SKM-1 (cell line): ENCODE results near the gene IL16.
A peak's percentile ranks its signal among the peaks of the same experiment; 100 is the strongest.
"Not testable (repeated sequence)": the region's sequence is repeated elsewhere in the genome, so short reads cannot be mapped to it uniquely, and the experiment has no call there.

Experiments used
- DNase-seq: peaks from one replicate; lab custom pipeline; 2025; ENCODE audit not compliant: unreplicated experiment; lab: John Stamatoyannopoulos, UW

Gene IL16

GRCh38 chr15:81309647-81310450, 113.2 kb downstream of the IL16 start:
- DNase-seq = no peak

GRCh38 chr15:81310480-81310879, 113.8 kb downstream of the IL16 start:
- DNase-seq = no peak

DNA sequence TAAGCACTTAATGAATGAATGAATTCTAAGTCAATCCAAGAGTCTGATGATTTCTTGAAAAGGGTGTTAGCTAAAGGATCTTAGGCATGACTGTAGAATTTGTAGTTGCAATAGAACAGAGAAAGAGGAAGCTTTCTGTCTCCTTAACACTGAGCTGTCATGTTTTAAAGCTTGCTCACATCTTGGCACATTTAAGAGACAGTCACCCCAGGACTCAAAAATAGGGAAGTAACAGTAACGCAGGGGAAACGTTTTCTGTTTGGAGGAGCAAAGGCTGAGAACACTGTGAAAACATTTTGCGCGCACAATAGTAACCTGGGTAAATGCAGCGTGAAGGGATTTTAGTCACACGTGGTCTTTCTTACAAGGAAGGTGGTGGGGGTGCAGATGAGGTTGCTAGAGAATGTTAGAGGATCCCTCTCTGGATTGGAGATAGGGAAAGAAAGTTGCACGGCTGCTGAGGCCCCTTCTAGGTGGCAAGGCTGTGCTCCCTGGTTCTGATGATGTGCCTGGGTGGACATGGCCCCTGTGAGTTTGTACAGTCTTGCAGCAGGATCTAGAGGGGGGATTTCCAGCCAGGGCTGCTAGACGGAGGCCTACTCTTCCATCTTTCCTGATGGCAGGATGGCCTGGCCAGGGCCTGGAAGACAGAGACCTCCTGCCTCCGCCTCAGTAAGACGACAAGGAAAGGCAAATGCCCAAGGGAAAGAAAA, 115.2 kb downstream of the IL16 start:
- peak; percentile 90 for DNase-seq

DNA sequence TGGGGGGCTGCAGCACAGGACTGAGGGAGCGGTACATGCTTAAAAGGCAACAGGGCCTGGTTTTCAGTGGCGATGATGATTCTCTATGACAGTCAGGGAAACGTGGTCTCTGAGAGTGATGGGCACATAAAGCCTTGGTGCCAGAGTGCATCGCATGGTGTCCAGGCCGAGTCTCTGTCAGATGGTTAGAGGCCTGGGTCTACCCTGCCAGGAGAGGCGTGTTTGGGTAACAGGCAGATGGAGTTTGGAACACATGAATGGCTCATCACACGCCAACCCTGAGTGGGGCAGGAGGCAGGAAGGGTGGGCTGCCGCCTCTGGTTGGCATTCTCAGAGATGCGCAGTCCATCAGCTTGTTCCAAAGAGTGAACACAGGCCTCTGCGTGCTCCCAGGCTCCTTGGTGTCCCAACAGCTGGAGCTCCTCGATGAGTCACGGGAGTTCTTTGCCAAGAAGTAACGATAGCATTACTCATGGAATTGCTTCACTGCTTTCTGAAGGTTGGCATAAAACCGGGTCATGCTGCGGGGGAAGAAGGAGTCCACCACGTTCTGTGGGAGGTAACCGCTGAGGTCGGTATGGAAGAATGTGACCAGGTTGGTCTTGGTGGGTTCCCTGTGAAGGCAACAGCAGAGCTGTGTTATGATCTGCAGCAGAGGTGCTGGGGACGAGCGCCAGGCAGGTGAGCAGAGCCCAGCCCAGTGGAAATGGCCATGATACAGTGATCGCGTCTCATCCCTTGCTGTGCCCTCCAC, 116.3 kb downstream of the IL16 start:
- DNase-seq = no peak

DNA sequence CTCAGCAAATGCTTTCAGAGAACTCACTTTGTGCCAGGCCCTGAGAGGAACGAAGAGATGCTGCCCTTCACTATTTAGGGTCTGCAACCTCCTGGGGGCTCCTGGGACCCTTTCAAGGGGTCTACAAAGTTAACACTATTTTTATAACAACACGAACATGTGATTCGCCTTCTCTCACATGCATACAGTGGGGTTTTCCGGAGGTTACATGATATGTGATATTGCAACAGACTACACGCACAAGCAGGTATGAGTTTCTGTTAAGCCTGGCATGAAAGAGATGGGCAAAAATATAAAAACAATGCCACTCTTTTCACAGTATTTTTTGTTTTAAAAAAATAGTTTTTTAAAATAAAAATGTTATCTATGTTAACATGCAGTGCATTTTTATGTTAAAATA, 117.0 kb downstream of the IL16 start:
- DNase-seq = no peak

GRCh38 chr15:81314378-81314777, 117.7 kb downstream of the IL16 start:
- DNase-seq = no peak

DNA sequence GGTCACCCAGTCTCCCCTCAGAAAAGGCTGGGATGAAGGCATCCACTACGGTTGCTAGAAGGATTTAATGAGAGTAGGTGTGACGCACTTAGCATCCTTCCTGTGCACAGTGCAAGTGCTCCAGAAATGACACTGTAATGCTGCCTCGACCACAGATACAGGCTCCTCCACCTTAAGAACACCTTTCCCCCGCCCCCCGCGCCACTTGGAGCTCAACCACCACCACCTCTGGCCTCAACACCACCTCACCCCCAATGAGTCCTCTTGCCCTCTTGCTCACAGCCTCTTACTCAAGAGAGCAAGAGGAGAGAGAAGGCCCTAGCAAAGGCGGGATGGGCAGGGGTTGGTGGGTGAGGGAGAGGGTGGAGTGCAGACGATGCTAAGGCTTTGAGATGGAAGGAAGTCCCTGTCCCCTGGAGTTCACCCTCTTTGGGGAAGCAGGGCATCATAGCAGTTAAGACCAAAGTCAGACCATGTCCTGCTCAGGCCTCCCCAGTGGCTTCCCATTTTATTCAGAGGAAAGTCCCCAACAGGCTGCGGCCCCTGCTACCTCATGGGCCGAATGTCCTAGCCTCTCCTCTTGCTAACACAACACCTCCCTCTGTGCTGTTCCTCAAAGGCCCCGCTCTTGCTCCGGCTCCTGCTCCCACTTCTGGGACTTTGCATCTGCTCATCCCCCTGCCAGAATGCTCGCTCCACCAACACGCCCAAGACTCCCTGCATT, 118.9 kb downstream of the IL16 start:
- no peak for DNase-seq

- no peak for DNase-seq
These were observed 119.6 kb downstream of the IL16 start for GRCh38 chr15:81316267-81316666.

- no peak for DNase-seq
These were observed 121.0 kb downstream of the IL16 start for GRCh38 chr15:81317642-81318017.

GRCh38 chr15:81321667-81322066, 125.0 kb downstream of the IL16 start:
- DNase-seq = no peak

GRCh38 chr15:81322676-81323253, 126.1 kb downstream of the IL16 start:
- DNase-seq = no peak

DNA sequence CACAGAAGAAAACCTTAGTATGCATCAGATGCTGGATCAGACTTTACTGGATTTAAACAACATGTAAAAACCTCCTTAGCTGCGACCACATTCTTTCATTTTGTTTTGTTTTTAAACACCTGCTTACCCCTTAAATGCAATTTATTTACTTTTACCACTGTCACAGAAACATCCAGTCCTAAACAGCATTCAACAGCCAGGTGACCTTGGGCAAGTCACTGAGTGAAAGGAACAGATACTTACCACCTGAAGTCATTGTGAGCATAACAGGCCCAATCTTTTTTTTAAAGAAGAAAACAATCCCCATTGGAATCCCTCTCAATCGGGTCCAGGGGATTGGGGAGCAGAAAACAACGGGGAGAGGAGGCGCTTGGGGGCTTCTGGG, 126.9 kb downstream of the IL16 start:
- no peak for DNase-seq

DNA sequence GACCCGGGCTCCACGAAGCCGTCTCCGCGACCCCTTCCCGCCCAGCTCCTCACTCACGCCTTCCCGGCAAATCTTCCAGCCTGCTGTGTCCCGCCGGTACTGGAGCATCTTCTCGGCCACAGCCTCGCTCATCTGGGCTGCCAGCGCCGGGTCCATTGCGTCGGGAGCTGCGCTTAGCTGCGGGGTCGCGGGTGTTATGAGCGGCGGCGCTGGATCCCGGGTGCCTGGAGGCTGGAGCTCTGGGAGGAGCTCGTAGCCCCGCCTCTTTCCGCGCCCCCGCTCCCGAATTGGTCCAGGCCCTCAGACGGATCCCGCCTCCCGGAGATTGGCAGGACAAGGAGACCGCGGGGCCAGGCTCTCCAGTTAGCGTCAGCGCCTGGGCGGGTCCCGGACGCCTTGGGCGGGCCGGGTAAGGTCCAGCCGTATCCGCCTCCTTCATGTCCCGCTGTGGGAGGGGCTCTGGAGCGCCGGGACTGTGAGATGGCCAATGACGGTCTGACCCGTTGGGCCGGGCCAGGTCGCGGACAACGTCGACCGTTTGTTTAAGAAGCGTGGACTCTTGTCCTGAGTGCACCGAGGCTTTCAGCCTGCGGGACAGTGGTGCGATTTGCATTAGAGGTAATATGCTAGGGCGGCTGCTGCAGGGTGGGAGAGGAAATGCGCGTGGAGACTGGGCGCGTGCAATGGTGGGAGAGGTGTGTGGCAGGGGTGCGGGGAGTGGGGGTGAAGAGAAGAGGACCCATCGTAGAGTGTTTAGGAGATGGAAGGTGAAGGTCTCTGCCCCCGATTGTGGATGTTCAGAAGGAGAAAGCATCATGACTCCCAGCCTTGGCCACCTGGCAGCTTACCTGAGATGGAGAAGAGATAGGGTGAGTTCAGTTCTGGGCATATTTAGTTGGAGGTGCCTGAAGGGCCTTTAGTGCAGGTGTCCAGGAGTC, 127.5 kb downstream of the IL16 start, which contains the start of gene STARD5:
Gene STARD5 (minus strand): TSS at position 198 of the 938 bp plus-strand sequence. CDS start 42 bp downstream, at position 156.
- DNase-seq = peak; percentile 90

GRCh38 chr15:81326466-81327212, 130.0 kb downstream of the IL16 start:
- no peak for DNase-seq

GRCh38 chr15:81327516-81327915, 130.8 kb downstream of the IL16 start:
- DNase-seq = no peak

DNA sequence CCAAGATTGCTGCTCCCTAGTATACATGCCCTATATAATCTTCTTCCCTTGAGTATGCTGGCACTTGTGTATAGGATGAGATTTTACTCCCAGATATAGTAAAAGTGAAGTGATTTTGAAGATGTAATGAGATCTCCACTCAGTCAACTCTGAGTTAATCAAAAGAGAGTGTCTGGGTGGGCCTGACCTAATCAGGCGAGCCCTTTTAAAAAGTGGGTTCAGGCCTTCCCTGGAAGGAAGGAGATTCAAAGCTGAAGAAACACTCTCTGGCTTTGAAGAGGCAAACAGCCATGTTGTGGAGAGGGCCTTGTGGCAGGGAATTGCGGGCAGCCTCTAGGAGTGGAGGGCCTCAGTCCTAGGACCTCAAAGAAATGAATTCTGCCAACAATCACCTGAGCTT, 132.8 kb downstream of the IL16 start:
- no peak for DNase-seq

- no peak for DNase-seq
These were observed 133.8 kb downstream of the IL16 start for GRCh38 chr15:81330366-81331090.

GRCh38 chr15:81331141-81331540, 134.5 kb downstream of the IL16 start:
- DNase-seq = not testable (repeated sequence)
